A549 (cell line): Measurements from ENCODE around the gene ADAMTSL5. TPM values are rescaled to one million over a fixed set of nuclear protein-coding genes. Genes with fewer than 3 reads are reported as not detected.

Source experiments
- ATAC-seq, 2 experiments: fragments of 200-7000 bp in 1 of 2; fragments of >200 bp in 1 of 2; cut with Nextera tagmentation in 1 of 2; cut with Tn5 transposase in 1 of 2; 3 replicates each; pipeline versions ENCODE4 v1.8.0 to v1.9.1; 2018 to 2020; ENCODE audit warnings: mild to moderate bottlenecking in 1 of 2, moderate library complexity in 1 of 2
- CTCF ChIA-PET: fragments of 300-600 bp; sonication (Branson Sonifier 250); formaldehyde crosslinking; extraction: SDS; loops from one replicate; lab custom pipeline; 2021; ENCODE audit warnings: antibody characterized with exemption, inconsistent platforms; lab: Yijun Ruan, JAX
- POLR2A ChIA-PET: fragments of 350-600 bp; formaldehyde crosslinking; extraction: SDS; loops from one replicate; lab custom pipeline; 2021; ENCODE audit warnings: antibody characterized with exemption, inconsistent platforms; lab: Yijun Ruan, JAX
- DNase-seq, 2 experiments: peaks; one replicate each; pipeline versions ENCODE4 v3.0.0 to v3.0.0-alpha.2; 2011 to 2016; ENCODE audit warnings: low read depth in 1 of 2, low spot score in 1 of 2
- FAIRE-seq: peaks from 2 replicates; lab custom pipeline; 2011; peaks lifted over from hg19 to GRCh38; lab: Jason Lieb, UNC
- H3K27ac ChIP-seq, 2 experiments: fragments of >200 bp; sonication (Bioruptor Twin); formaldehyde crosslinking; 3 replicates each; pipeline ENCODE4 v1.5.1; 2016 to 2017
- H3K4me1 ChIP-seq: fragments of >200 bp; sonication (Bioruptor Twin); formaldehyde crosslinking; 3 replicates; pipeline ENCODE4 v1.6.1; 2016
- H3K4me2 ChIP-seq: fragments of >200 bp; sonication (Bioruptor Twin); formaldehyde crosslinking; 3 replicates; pipeline ENCODE4 v1.6.1; 2016
- H3K4me3 ChIP-seq: fragments of >200 bp; sonication (Bioruptor Twin); formaldehyde crosslinking; 3 replicates; pipeline ENCODE4 v1.5.1; 2016
- H3K9me3 ChIP-seq: fragments of >200 bp; sonication (Bioruptor Twin); formaldehyde crosslinking; 3 replicates; pipeline ENCODE4 v1.6.1; 2016
- CBX8 ChIP-seq: fragments of 200-600 bp; sonication (generic); IDR thresholded peaks from 2 replicates; pipeline ENCODE4 v1.6.1; 2016
- CHD4 ChIP-seq: fragments of 200-600 bp; sonication (generic); IDR thresholded peaks from 2 replicates; pipeline ENCODE4 v1.6.1; 2016; ENCODE audit warnings: antibody characterized with exemption, mild to moderate bottlenecking, borderline replicate concordance
- CTCF ChIP-seq: fragments of >200 bp; sonication (Bioruptor Twin); formaldehyde crosslinking; IDR thresholded peaks from 3 replicates; pipeline ENCODE4 v1.5.1; 2016
- FOXS1 ChIP-seq: fragments of 250-450 bp; sonication (Bioruptor Pico); IDR thresholded peaks from 2 replicates; pipeline ENCODE4 v1.5.0; 2020; ENCODE audit warnings: mild to moderate bottlenecking, moderate library complexity
- GATA3 ChIP-seq: IDR thresholded peaks from 2 replicates; pipeline ENCODE4 v1.6.1; 2012; ENCODE audit warnings: borderline replicate concordance
- JUN ChIP-seq, 2 experiments: fragments of >200 bp; sonication (Bioruptor Twin); formaldehyde crosslinking; IDR thresholded peaks; 2 replicates in 1 of 2; 3 replicates in 1 of 2; pipeline ENCODE4 v1.6.1; 2016 to 2017
- MAFK ChIP-seq: fragments of 450-650 bp; IDR thresholded peaks from 2 replicates; pipeline ENCODE4 v1.6.1; 2014; ENCODE audit not compliant: partially characterized antibody
- MAZ ChIP-seq: fragments of 150-350 bp; IDR thresholded peaks from 2 replicates; pipeline ENCODE4 v1.6.1; 2014; ENCODE audit warnings: antibody characterized with exemption, low read depth, low read length, borderline replicate concordance
- PHF8 ChIP-seq: fragments of 200-600 bp; sonication (generic); IDR thresholded peaks from 2 replicates; pipeline ENCODE4 v1.6.1; 2016; ENCODE audit warnings: low read depth, mild to moderate bottlenecking, antibody characterized with exemption, moderate library complexity, borderline replicate concordance
- RAD21 ChIP-seq, 2 experiments: fragments of >200 bp in 1 of 2; sonication (Bioruptor Twin) in 1 of 2; formaldehyde crosslinking in 1 of 2; IDR thresholded peaks in 1 of 2; conservative IDR thresholded peaks in 1 of 2; 2 replicates in 1 of 2; 3 replicates in 1 of 2; pipeline ENCODE4 v1.6.1; 2012 to 2018; ENCODE audit warnings: inconsistent platforms in 1 of 2
- SMC3 ChIP-seq: fragments of >200 bp; sonication (Bioruptor Twin); formaldehyde crosslinking; IDR thresholded peaks from 3 replicates; pipeline ENCODE4 v1.6.1; 2018; ENCODE audit warnings: inconsistent platforms
- SREBF2 ChIP-seq: fragments of 450-650 bp; IDR thresholded peaks from 2 replicates; pipeline ENCODE4 v1.6.1; 2014; ENCODE audit warnings: mild to moderate bottlenecking, moderate library complexity
- TP53 ChIP-seq: fragments of 250-450 bp; sonication (Bioruptor Pico); IDR thresholded peaks from 2 replicates; pipeline ENCODE4 v1.5.0; 2021; ENCODE audit warnings: mild to moderate bottlenecking, moderate library complexity
- ZFP36 ChIP-seq: fragments of 450-650 bp; IDR thresholded peaks from 2 replicates; pipeline ENCODE4 v1.6.1; 2014; ENCODE audit warnings: borderline replicate concordance; ENCODE audit not compliant: partially characterized antibody
- WGBS: methylation state at CpG from one replicate; pipeline ENCODE4 v1.1.6; 2017; ENCODE audit errors: missing lambda C conversion rate; 5-methylcytosine and 5-hydroxymethylcytosine counted together
- polyA plus RNA-seq, 4 experiments: library from polyadenylated mRNA; depleted of rRNA in 3 of 4; stranded (reverse); fragments of >200 nt; fragmentation: RNase III in 1 of 4; extraction: RNeasy Plus Mini Kit Qiagen cat#74134 plus additional on column Dnase treatment in 1 of 4; gene quantifications; 2 replicates in 3 of 4; 3 replicates in 1 of 4; pipeline ENCODE4 v1.2.3, GENCODE V29; 2011 to 2017
- TF ChIP-seq, protein P1 (sequence below): fragments of 250-450 bp; sonication (Bioruptor Pico); IDR thresholded peaks from 2 replicates; pipeline ENCODE4 v1.5.0; 2020; ENCODE audit warnings: low read depth, mild to moderate bottlenecking, moderate library complexity

Gene ADAMTSL5
- polyA plus RNA-seq, 2 of the 4 experiments (the other 2 are of a cell fraction) = 1.4 to 3.0 TPM

DNA sequence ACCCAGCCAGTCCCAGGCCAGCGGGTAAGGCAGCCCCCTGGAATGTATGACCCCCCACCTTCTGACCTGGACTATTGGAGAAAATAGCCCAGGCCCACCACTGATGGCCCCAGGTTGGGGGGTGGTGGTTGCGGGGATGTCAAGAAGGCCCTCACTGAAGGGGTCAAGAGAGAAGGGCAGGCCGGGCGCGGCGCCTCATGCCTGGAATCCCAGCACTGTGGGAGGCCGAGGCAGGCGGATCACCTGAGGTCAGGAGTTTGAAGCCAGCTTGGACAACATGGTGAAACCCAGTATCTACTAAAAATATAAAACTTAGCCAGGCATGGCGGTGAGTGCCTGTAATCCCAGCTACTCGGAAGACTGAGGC lies 1.5 kb upstream of the ADAMTSL5 start (continued):
- TF ChIP-seq, protein P1, sequence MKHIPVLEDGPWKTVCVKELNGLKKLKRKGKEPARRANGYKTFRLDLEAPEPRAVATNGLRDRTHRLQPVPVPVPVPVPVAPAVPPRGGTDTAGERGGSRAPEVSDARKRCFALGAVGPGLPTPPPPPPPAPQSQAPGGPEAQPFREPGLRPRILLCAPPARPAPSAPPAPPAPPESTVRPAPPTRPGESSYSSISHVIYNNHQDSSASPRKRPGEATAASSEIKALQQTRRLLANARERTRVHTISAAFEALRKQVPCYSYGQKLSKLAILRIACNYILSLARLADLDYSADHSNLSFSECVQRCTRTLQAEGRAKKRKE (CRISPR knock-in tag) = no peak
- TF ChIP-seq GATA3 = no peak

GRCh38 chr19:1513499-1514294 lies 878 bp upstream of the ADAMTSL5 start:
- POLR2A ChIA-PET = interaction anchor here (0.6 kb wide), 1 partner anchor 60 kb away, joined by 3 read pairs; no protein-coding TSS in a partner anchor
- CTCF ChIA-PET = interaction anchor here (0.6 to 1.2 kb wide), 3 partner anchors 14 to 59 kb away, joined by 3 to 6 read pairs (median 3); no protein-coding TSS in a partner anchor
- Histone ChIP-seq H3K4me2 (peak overlapping the region; percentile 98), H3K27ac (peak overlapping the region; percentile 82 to 95), H3K4me1 (no peaks in the 10 kb centered on the region), H3K9me3 (no peaks in the 10 kb centered on the region), H3K4me3 (peak overlapping the region; percentile 61)
- ATAC-seq = peak; percentile 78 to 83
- 2% methylated on average over 12 of the region's 52 CpGs for whole genome bisulfite sequencing
- FAIRE-seq = no peak
- DNase-seq = peak; percentile 39 to 59
- TF ChIP-seq SMC3 (peak; percentile 33; the same call in 2 of the 3 replicates), RAD21 (conservative IDR thresholded peaks at IDR 0.05 in 1 of 2, IDR thresholded peaks at IDR 0.05 in 1 of 2) (peak; percentile 31 to 33; a peak in 4 of 5 replicates), ZFP36 (peak; percentile 94), MAZ (no peak), CTCF (peak; percentile 70)

GRCh38 chr19:1511318-1512317 lies 1.2 kb downstream of the ADAMTSL5 start:
- ChIA-PET CTCF (interaction anchor here (1.4 kb wide), 1 partner anchor 9 kb away, joined by 9 read pairs; no protein-coding TSS in a partner anchor), POLR2A (no interaction called here)
- no peaks in the 10 kb centered on the region for H3K9me3 ChIP-seq
- 0 out of 3 replicates have a peak, but pooled peaks cover 3% of the 10 kb centered on the region for H3K4me1 ChIP-seq
- peak overlapping the region; percentile 98 for H3K4me2 ChIP-seq
- no peak for DNase-seq
- WGBS = 91% methylated on average over 7 of the region's 22 CpGs
- H3K4me3 ChIP-seq = no peak overlapping the region
- no peak for ATAC-seq
- peak overlapping the region in 1 of 2 experiments; percentile 95; a peak in 2 of 6 replicates for H3K27ac ChIP-seq
- TF ChIP-seq, protein P1 (CRISPR knock-in tag) = no peak
- no peak for TF ChIP-seq MAFK
- TF ChIP-seq CBX8 = no peak
- TF ChIP-seq FOXS1 (CRISPR knock-in tag) = no peak
- FAIRE-seq = no peak

DNA sequence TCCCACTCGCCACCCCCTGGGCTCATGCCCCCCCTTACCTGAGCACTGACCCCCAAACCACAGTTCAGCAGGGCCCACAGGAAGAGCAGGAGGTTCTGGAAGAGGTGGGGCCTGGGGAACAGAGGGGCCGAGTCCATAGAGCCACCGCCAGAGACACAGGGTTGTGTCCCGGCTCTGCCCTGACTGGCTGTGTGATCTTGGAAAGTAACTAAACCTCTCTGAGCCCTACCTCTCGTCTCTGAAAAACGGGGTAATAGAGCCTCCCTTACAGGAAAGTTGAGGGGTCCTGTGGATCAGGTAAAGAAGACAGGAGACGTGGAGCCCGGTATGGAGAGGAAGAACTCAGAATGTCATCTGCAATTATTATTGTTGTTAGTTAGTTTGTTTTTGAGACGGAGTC lies 2.0 kb downstream of the ADAMTSL5 start:
- H3K4me2 ChIP-seq = no peak overlapping the region
- TF ChIP-seq, protein P1 (CRISPR knock-in tag) = no peak
- TF ChIP-seq PHF8 (no peak), TP53 (CRISPR knock-in tag) (no peak), SREBF2 (no peak), JUN (IDR thresholded peaks at IDR 0.05) (no peak), CHD4 (no peak)
- H3K9me3 ChIP-seq = no peaks in the 10 kb centered on the region
- no peak for ATAC-seq
- no peak for DNase-seq
- H3K4me1 ChIP-seq = 0 out of 3 replicates have a peak, but pooled peaks cover 3% of the 10 kb centered on the region
- H3K4me3 ChIP-seq = no peak overlapping the region
- ChIA-PET CTCF (no interaction called here), POLR2A (no interaction called here)
- H3K27ac ChIP-seq = no peak overlapping the region
- FAIRE-seq = no peak
- WGBS = 78% methylated on average over 5 of the region's 9 CpGs
